NCI-H748 (cell line): ENCODE results near the gene LRPAP1.
A peak's percentile ranks its signal among the peaks of the same experiment; 100 is the strongest.

Experiments used
- DNase-seq: peaks from one replicate; lab custom pipeline; 2025; ENCODE audit not compliant: unreplicated experiment; lab: John Stamatoyannopoulos, UW

LRPAP1 gene

GRCh38 chr4:3488820-3489219 is 43.4 kb downstream of the LRPAP1 start:
- no peak for DNase-seq

GRCh38 chr4:3487861-3488260 is 44.4 kb downstream of the LRPAP1 start:
- DNase-seq = no peak

GRCh38 chr4:3486541-3487540 is 45.4 kb downstream of the LRPAP1 start:
- no peak for DNase-seq

DNA sequence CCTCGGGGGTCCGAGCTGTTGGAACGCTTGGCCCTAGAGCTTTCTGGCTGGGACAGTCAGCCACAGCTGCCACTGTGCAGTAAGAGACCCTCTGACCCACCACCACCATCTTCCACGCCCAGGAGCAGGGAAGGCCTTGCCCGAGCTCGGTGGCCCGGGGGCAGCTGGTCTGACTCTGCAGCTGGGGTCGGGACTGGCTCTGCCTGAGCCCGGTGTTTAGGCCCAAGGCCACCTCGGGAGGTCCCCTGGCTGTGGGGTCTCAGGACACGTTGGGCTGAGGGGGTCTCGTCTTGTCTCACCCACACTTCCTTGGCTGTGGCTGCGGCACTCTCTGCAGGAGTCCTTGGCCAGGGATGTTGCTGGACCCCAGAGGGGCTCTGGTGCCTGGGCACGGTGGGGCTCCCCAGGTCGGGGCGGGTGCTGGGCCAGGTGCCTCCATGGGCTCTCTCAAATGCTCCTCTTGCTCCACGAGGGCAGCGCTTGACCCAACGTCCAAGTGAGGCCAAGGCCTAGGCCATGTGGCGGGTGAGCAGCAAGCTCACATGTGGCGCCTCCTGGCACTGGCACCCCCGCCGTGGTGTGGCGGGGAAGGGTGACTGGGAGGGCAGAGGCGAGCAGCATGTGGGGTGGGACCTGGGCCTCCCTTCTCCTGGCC is 46.2 kb downstream of the LRPAP1 start:
- no peak for DNase-seq

GRCh38 chr4:3485011-3485791 is 47.0 kb downstream of the LRPAP1 start:
- DNase-seq = no peak

- DNase-seq = peak; percentile 68
These were observed 47.9 kb downstream of the LRPAP1 start for GRCh38 chr4:3484057-3484973.

DNA sequence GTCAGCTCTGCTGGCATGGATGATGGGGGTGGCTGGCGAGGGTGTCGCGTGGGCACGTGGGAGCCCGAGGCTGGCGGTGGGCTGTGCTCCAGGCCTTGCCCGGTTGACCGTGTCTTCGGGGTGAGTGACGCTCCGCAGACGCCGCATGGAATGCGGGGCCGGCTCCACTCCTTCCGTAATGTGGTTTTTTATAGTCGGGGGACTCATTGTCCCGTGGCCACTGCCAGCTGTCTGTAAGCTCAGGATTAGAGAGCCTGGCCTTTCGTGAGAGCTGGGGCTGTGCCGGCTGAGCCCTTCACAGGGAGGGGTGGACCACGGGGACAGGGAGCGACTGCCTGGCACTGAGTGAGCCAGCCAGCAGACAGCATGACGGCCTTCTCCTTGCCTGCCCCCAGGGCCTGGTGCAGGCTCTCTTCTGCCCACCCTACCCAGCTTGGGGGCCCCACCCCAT is 48.7 kb downstream of the LRPAP1 start:
- DNase-seq = no peak

DNA sequence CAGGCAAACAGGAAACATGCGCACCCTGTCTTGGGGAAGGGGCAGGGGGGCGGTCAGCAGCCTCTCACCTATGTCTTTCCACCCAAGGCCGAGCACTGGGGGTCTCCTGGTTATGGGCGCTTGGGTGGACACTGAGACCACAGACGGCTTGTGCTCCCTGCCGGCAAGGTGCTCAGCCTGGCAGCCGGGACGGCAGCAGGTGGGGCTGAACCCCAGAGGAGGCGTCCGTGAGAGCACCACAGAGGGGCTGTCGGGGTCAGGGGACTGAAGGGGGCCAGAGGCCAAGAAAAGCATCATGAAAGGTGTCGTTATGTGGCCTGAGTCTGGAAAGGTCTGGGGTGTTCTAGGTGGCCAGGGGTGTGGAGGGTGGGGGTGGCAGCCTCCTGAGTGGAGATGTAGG is 49.5 kb downstream of the LRPAP1 start:
- DNase-seq = no peak

DNA sequence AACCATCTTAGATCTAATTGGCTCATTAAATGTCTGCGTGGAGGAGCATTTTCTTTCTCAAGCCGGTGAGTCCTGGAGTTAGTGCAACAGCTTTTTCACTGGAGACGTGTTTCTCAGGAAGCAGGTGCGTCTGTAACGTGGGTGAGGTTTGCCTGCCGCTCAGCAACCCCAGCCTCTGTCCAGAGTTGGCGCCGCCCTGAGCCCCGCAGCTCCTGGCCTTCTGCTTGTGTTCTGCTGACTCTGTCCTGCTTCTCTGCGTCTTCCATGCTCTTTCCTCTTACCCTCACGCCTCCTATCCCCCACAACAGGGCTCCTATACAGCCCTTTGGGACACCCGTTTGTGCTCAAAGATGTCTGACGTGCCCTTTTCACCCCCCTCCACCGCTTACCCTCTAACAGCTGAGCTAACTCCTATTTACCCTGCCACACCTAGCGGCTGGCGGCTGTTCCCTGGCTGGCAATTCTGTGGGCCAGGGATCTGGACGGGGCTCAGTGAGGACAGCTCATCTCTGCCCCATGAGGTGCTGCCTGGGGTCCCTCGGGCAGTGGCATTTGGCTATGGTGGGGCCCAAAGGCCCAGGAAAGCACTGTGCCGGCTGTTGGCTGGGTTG is 50.3 kb downstream of the LRPAP1 start:
- peak; percentile 0 for DNase-seq

GRCh38 chr4:3481113-3481531 is 51.1 kb downstream of the LRPAP1 start:
- DNase-seq = peak; percentile 38

DNA sequence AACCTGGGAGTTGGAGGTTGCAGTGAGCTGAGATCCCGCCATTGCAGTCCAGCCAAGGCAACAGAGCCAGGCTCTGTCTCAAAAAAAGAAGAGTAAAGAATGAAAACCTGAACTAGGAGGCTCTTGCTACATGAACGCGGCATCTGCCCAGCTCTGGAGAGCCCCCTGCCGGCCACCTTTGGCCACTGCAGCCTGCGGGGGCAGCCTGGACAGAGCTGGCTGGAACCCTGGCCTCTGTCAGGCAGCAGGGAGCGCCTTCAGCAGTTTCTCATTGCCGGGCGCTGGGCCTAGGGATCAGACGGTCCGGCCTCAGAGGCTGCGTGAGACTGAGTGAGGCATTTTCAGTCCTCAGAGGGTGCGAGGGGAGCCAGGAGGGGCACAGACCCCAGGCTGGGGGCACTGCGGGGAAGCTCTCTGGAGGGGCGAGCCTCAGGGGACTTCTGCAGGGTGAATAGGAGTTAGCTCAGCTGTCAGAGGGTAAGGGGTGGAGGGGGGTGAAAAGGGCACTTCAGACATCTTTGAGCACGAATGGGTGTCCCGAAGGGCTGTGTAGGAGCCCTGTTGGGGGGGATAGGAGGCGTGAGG is 51.6 kb downstream of the LRPAP1 start:
- peak; percentile 32 for DNase-seq

DNA sequence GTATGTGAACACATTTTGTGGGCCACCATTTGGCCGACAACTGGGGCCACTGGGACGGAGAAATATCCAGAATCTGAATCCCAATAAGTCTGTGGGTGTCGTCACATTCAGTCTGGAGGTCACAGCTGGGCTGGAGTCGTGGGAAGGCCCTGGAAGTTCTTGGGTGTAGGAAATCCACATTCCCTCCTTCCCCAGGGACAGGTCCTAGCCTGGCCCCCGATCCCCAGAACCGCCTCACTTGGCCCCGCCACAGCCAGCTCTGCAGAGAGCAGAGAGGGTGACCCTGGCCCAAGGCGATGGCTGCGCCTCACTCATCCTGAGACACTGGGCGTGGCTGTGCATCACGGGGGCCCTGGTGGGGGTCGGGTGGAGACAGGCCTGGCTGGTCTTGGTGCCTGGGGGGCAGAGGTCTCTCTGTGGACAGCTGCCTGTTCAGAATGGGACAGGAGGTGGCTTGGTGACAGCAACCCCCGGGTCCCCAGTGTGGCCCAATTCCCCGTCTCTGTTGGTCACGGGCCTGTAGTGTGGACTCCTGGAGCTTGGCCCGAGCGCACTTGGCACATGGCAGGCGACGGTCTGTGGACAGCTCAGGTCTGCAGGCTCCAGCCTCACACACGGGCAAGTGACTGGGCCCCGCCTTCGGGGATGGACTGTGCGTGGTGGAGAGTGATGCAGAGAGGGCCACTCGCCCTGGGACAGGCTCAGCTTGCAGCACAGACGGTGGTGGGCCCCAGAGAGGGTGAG is 52.7 kb downstream of the LRPAP1 start:
- no peak for DNase-seq

DNA sequence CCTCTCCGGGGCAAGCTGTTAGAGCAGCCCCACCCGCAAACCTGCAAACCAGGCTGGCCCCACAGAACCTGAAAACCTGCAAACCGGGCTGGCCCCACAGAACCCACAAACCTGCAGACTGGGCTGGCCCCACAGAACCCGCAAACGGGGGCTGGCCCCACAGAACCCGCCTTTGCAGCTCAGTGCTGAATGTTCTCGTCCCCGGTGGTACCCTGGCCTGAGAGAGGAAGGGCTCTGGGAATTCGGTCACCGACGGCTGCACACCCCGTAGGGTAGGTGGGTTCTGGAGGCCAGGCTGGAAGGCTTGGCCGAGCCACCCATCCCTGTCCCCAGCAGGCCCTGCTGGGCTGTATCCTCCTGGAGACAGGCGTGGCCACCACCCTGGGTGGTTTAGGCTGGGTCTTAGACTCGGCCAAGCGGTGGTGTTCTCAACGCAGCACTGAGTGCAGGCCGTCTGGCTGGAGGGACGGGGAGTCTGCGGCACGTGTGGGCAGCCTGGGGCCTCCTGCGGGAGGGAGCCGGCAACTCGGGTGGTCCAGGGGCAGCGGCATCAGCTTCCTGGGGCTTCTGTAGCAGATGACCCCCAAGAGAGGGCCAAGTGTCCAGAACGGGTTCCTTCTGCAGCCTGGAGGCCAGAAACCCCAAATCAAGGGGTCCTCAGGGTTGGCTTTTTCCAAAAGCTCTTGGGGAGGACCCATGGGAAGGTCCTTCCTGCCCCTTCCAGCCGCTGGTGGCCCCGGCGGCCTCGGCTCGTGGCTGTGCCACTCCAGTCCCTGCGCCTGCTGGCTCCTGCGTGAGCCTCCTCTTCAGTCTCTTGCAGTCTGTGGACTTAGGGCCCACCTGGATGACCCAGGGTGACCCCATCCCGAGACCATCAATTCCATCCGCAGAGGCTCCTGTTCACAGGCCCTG is 53.5 kb downstream of the LRPAP1 start:
- DNase-seq = no peak

DNA sequence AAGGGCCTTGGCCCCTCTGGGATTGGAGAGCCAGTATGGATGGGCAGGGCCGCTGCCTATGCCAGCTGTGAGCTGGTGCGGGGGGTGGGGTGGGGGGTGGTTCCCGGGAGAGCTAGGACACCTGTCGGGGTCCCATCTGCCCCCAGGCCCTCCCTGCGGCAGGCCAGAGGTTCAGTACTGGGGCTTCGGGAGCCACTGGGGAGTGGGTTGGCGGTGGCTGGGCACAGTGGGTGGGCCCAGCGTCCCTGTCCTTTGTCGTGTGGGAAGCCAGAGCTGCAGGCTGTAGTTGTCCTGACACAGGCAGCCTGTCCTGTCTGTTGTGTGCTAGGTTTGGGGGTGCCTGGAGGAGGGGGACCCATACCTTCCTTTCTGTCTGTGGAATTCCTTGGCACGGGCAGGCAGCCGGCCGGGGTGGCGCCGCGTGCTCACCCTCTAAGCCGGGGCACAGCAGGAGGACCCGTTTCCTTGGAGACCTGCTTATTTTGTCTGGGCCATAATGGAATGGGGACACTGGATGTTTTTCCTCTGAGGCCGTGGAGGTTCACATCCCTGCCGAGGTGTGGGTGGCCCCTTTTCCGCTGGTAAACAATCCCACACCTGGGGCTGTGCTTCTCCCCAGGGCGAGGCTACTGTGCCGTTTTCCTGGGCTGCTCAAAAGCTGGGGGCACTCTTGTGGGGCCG is 54.3 kb downstream of the LRPAP1 start:
- DNase-seq = no peak

GRCh38 chr4:3476936-3477749 is 55.1 kb downstream of the LRPAP1 start:
- no peak for DNase-seq

GRCh38 chr4:3476341-3476747 is 55.9 kb downstream of the LRPAP1 start:
- no peak for DNase-seq
